HCT116 (cell line): ENCODE measurements around the gene TUT7. TPM values are rescaled to one million over a fixed set of nuclear protein-coding genes. Genes with fewer than 3 reads are reported as not detected.

ENCODE experiments used
- ATAC-seq: fragments of 200-7000 bp; cut with Tn5 transposase; 2 replicates; pipeline ENCODE4 v1.9.1; 2020; ENCODE audit warnings: mild to moderate bottlenecking, moderate library complexity
- BruUV-seq: library from RNA; stranded (reverse); fragments of 400-500 nt; replicated peaks from 2 replicates; lab custom pipeline; 2021; lab: Mats Ljungman, UMichigan
- CTCF ChIA-PET: fragments of 300-600 bp; sonication (Branson Sonifier 250); formaldehyde crosslinking; loops from one replicate; lab custom pipeline; 2021; ENCODE audit warnings: antibody characterized with exemption; lab: Charles Lee
- POLR2A ChIA-PET: fragments of 300-600, 350-600 bp; sonication (Branson Sonifier 250); formaldehyde crosslinking; loops from one replicate; lab custom pipeline; 2021; ENCODE audit warnings: antibody characterized with exemption; lab: Charles Lee
- RAD21 ChIA-PET, 2 experiments: fragments of 300-600 bp; sonication (Branson Sonifier 250); formaldehyde crosslinking; loops; one replicate each; lab custom pipeline; 2023; ENCODE audit warnings: low total read pairs in 2 of 2; ENCODE audit not compliant: uncharacterized antibody in 2 of 2, unreplicated experiment in 2 of 2, low non-redundant PET in 1 of 2; lab: Charles Lee
- DNase-seq: peaks from one replicate; pipeline ENCODE4 v3.0.0-alpha.2; 2010; ENCODE audit warnings: low read depth, low spot score
- H2AFZ ChIP-seq: fragments of 200-600 bp; shearing (Covaris generic), sonication (generic); 2 replicates; pipeline ENCODE4 v1.6.1; 2017; ENCODE audit warnings: low read depth, mixed run types, mixed read lengths, antibody characterized with exemption, low read length; ENCODE audit not compliant: poor library complexity, severe bottlenecking
- H3K27ac ChIP-seq: 2 replicates; pipeline ENCODE4 v1.5.1; 2012; ENCODE audit warnings: low read depth, low read length
- H3K27me3 ChIP-seq: fragments of 200-600 bp; sonication (generic); 2 replicates; pipeline ENCODE4 v1.6.1; 2016; ENCODE audit warnings: mixed run types, low read length, mixed read lengths; ENCODE audit not compliant: insufficient read depth
- H3K36me3 ChIP-seq, 2 experiments: fragments of 200-500 bp in 1 of 2; fragments of 200-600 bp in 1 of 2; sonication (Bioruptor generic) in 1 of 2; sonication (generic) in 1 of 2; 2 replicates each; pipeline versions ENCODE4 v1.5.1 to v1.6.1; 2014 to 2016; ENCODE audit warnings: low read length in 2 of 2, inconsistent platforms in 1 of 2, mixed read lengths in 1 of 2, mixed run types in 1 of 2; ENCODE audit not compliant: insufficient read depth in 2 of 2, control insufficient read depth in 1 of 2
- H3K4me1 ChIP-seq, 2 experiments: fragments of 200-600 bp in 1 of 2; sonication (generic) in 1 of 2; 2 replicates each; pipeline versions ENCODE4 v1.5.1 to v1.6.1; 2012 to 2017; ENCODE audit warnings: low read length in 2 of 2, inconsistent platforms in 1 of 2, mild to moderate bottlenecking in 1 of 2, mixed read lengths in 1 of 2, mixed run types in 1 of 2, moderate library complexity in 1 of 2; ENCODE audit not compliant: insufficient read depth in 2 of 2, control insufficient read depth in 1 of 2
- H3K4me2 ChIP-seq: fragments of 200-600 bp; sonication (generic); 2 replicates; pipeline ENCODE4 v1.6.1; 2017; ENCODE audit warnings: mixed run types, low read length, mixed read lengths
- H3K4me3 ChIP-seq, 2 experiments: fragments of 200-600 bp in 1 of 2; sonication (generic) in 1 of 2; replicated peaks in 1 of 2; 2 replicates each; pipeline ENCODE4 v1.5.1; 2011 to 2016; ENCODE audit warnings: low read length in 2 of 2, control low read depth in 1 of 2, low read depth in 1 of 2, mild to moderate bottlenecking in 1 of 2, mixed read lengths in 1 of 2, mixed run types in 1 of 2
- H3K79me2 ChIP-seq: fragments of 200-600 bp; sonication (generic); 2 replicates; pipeline ENCODE4 v1.6.1; 2017; ENCODE audit warnings: mild to moderate bottlenecking, mixed run types, low read length, moderate library complexity, mixed read lengths; ENCODE audit not compliant: insufficient read depth
- H3K9ac ChIP-seq: fragments of 200-600 bp; sonication (generic); 2 replicates; pipeline ENCODE4 v1.6.1; 2016; ENCODE audit warnings: low read length, mixed read lengths
- H3K9me2 ChIP-seq: fragments of 200-600 bp; sonication (generic), shearing (Covaris generic); 2 replicates; pipeline ENCODE4 v1.6.1; 2017; ENCODE audit warnings: mixed run types, mild to moderate bottlenecking, moderate library complexity; ENCODE audit not compliant: insufficient read depth
- H3K9me3 ChIP-seq, 2 experiments: fragments of 200-500 bp in 1 of 2; fragments of 200-600 bp in 1 of 2; sonication (Bioruptor generic) in 1 of 2; sonication (generic) in 1 of 2; 2 replicates each; pipeline ENCODE4 v1.6.1; 2014 to 2017; ENCODE audit warnings: low read length in 2 of 2, mixed read lengths in 2 of 2, inconsistent platforms in 1 of 2, low read depth in 1 of 2, mild to moderate bottlenecking in 1 of 2, mixed run types in 1 of 2, moderate library complexity in 1 of 2; ENCODE audit not compliant: control insufficient read depth in 1 of 2, insufficient read depth in 1 of 2
- H4K20me1 ChIP-seq: fragments of 200-600 bp; sonication (generic), shearing (Covaris generic); 2 replicates; pipeline ENCODE4 v1.6.1; 2017; ENCODE audit warnings: mixed run types, mild to moderate bottlenecking, moderate library complexity; ENCODE audit not compliant: insufficient read depth
- CEBPB ChIP-seq: IDR thresholded peaks from 2 replicates; pipeline ENCODE4 v1.6.1; 2012; ENCODE audit warnings: low read depth
- CTCF ChIP-seq, 3 experiments: fragments of 200-600 bp in 1 of 3; sonication (generic) in 1 of 3; IDR thresholded peaks in 2 of 3; conservative IDR thresholded peaks in 1 of 3; 2 replicates each; pipeline ENCODE4 v1.5.1; 2012 to 2017; ENCODE audit warnings: low read depth in 2 of 3, low read length in 2 of 3, antibody characterized with exemption in 1 of 3, borderline replicate concordance in 1 of 3, control low read depth in 1 of 3, mild to moderate bottlenecking in 1 of 3, mixed read lengths in 1 of 3, mixed run types in 1 of 3, moderate library complexity in 1 of 3; ENCODE audit not compliant: insufficient read depth in 1 of 3
- EZH2phosphoT487 ChIP-seq: fragments of 200-600 bp; IDR thresholded peaks from 2 replicates; pipeline ENCODE4 v1.6.1; 2018; ENCODE audit warnings: antibody characterized with exemption, borderline replicate concordance
- FOSL1 ChIP-seq: IDR thresholded peaks from 2 replicates; pipeline ENCODE4 v1.6.1; 2012; ENCODE audit warnings: low read depth
- JUND ChIP-seq: IDR thresholded peaks from 2 replicates; pipeline ENCODE4 v1.6.1; 2012
- RAD21 ChIP-seq: IDR thresholded peaks from 2 replicates; pipeline ENCODE4 v1.6.1; 2012; ENCODE audit warnings: low read depth, mild to moderate bottlenecking
- REST ChIP-seq: IDR thresholded peaks from 2 replicates; pipeline ENCODE4 v1.6.1; 2012; ENCODE audit warnings: low read depth
- SIN3A ChIP-seq: IDR thresholded peaks from 2 replicates; pipeline ENCODE4 v1.6.1; 2012; ENCODE audit warnings: low read depth
- SP1 ChIP-seq: IDR thresholded peaks from 2 replicates; pipeline ENCODE4 v1.6.1; 2012; ENCODE audit warnings: low read depth
- SRF ChIP-seq: IDR thresholded peaks from 2 replicates; pipeline ENCODE4 v1.6.1; 2012; ENCODE audit warnings: low read depth
- TCF7L2 ChIP-seq: IDR thresholded peaks from 2 replicates; pipeline ENCODE4 v1.7.0; 2011; ENCODE audit warnings: borderline replicate concordance, inconsistent platforms; ENCODE audit not compliant: insufficient read depth, insufficient read length; ENCODE audit errors: extremely low read depth
- ZFX ChIP-seq: fragments of 450-650 bp; IDR thresholded peaks from 2 replicates; pipeline ENCODE4 v1.6.1; 2017
- intact Hi-C: fragments of 100-400 bp; cut with micrococcal nuclease; formaldehyde crosslinking; loops from 2 replicates; pipeline ENCODE4 v1.10.0; 2022
- total RNA-seq: library from RNA; stranded (reverse); gene quantifications from one replicate; pipeline ENCODE4 v1.2.1, GENCODE V29; 2021; ENCODE audit not compliant: unreplicated experiment
- TF ChIP-seq, protein P1 (sequence below): IDR thresholded peaks from 2 replicates; pipeline ENCODE4 v1.6.1; 2012
- TF ChIP-seq, protein P2 (sequence below): IDR thresholded peaks from 2 replicates; pipeline ENCODE4 v1.6.1; 2012

Gene TUT7
- total RNA-seq, 1 experiment from 2014 or later, result 23.1 TPM

- ChIA-PET POLR2A (no interaction called here), CTCF (no interaction called here), RAD21 (no interaction called here)
- H3K9ac ChIP-seq, result no peak overlapping the region
- no peak overlapping the region for H2AFZ ChIP-seq
- no peaks in the 10 kb centered on the region for H4K20me1 ChIP-seq
- no peaks in the 10 kb centered on the region for H3K79me2 ChIP-seq
- H3K4me3 ChIP-seq, result no peak overlapping the region
- BruUV-seq, result no TSS peak
- no peak for DNase-seq
- H3K9me3 ChIP-seq, result no peaks in the 10 kb centered on the region
- intact Hi-C loops, result no loop called here
- no peak overlapping the region for H3K27ac ChIP-seq
- H3K4me1 ChIP-seq, result peaks cover 2% of the 10 kb centered on the region in 2 experiments; a peak in 3 of 4 replicates
- peaks cover 19 to 46% of the 10 kb centered on the region in 2 experiments; a peak in 3 of 4 replicates for H3K36me3 ChIP-seq
- H3K4me2 ChIP-seq, result no peak overlapping the region
- no peak for ATAC-seq
- H3K27me3 ChIP-seq, result no peaks in the 10 kb centered on the region
- TF ChIP-seq REST (no peak), SP1 (no peak), SRF (no peak), CTCF (IDR thresholded peaks at IDR 0.05 in 2 of 3, conservative IDR thresholded peaks at IDR 0.05 in 1 of 3; ENCODE audit: borderline replicate concordance in 1 of 3, insufficient read depth in 1 of 3, low read depth in 2 of 3, low read length in 2 of 3) (no peak), TCF7L2 (no peak), RAD21 (no peak), ZFX (no peak), CEBPB (no peak), SIN3A (no peak), JUND (no peak), EZH2phosphoT487 (no peak), FOSL1 (no peak)
- TF ChIP-seq, protein P1, sequence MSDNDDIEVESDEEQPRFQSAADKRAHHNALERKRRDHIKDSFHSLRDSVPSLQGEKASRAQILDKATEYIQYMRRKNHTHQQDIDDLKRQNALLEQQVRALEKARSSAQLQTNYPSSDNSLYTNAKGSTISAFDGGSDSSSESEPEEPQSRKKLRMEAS, result no peak
- TF ChIP-seq, protein P2, sequence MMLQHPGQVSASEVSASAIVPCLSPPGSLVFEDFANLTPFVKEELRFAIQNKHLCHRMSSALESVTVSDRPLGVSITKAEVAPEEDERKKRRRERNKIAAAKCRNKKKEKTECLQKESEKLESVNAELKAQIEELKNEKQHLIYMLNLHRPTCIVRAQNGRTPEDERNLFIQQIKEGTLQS, result no peak
- no peaks in the 10 kb centered on the region for H3K9me2 ChIP-seq
These were observed 45.5 kb downstream of the TUT7 start for GRCh38 chr9:86308687-86309086.
